Stomach (tissue), 9 donors: Measurements from ENCODE around the gene GPC5. TPM values are rescaled to one million over a fixed set of nuclear protein-coding genes. Genes with fewer than 3 reads are reported as not detected.

Source experiments
- DNase-seq, 2 donors: peaks; one replicate each; pipeline versions ENCODE4 v3.0.0 to v3.0.0-alpha.2; 2013 to 2019
- H3K27ac ChIP-seq, 5 donors: fragments of 200-600 bp in 4 of 5; sonication (generic) in 4 of 5; one replicate each; pipeline ENCODE4 v1.5.1; 2013 to 2019; ENCODE audit warnings: mild to moderate bottlenecking in 1 of 5, moderate library complexity in 1 of 5
- H3K27me3 ChIP-seq, 3 donors: fragments of 200-600 bp; sonication (generic); one replicate each; pipeline ENCODE4 v1.5.1; 2017 to 2019; ENCODE audit warnings: mixed run types in 1 of 3
- H3K36me3 ChIP-seq, 4 donors: fragments of 200-600 bp; sonication (generic); 1 replicate in 3 of 4; 2 replicates in 1 of 4; pipeline ENCODE4 v1.5.1; 2016 to 2019
- H3K4me1 ChIP-seq, 4 donors: fragments of 200-600 bp; sonication (generic); one replicate each; pipeline ENCODE4 v1.5.1; 2016 to 2019
- H3K4me3 ChIP-seq, 4 donors: fragments of 200-600 bp; sonication (generic) in 3 of 4; one replicate each; pipeline ENCODE4 v1.5.1; 2016 to 2019; ENCODE audit warnings: mild to moderate bottlenecking in 1 of 4
- H3K9me3 ChIP-seq, 4 donors: fragments of 200-600 bp; sonication (generic); one replicate each; pipeline ENCODE4 v1.5.1; 2016 to 2019
- CTCF ChIP-seq, 7 experiments: fragments of 450-650 bp in 4 of 7; fragments of 200-600 bp in 3 of 7; sonication (generic) in 3 of 7; IDR thresholded peaks; one replicate each; pipeline ENCODE4 v1.5.1; 2016 to 2019; ENCODE audit warnings: antibody characterized with exemption in 7 of 7, control low read depth in 2 of 7, mild to moderate bottlenecking in 1 of 7
- EP300 ChIP-seq: sonication (generic); formaldehyde crosslinking; IDR thresholded peaks from one replicate; pipeline ENCODE4 v1.6.1; 2017; ENCODE audit warnings: antibody characterized with exemption
- POLR2A ChIP-seq, 4 donors: fragments of 450-650 bp; IDR thresholded peaks; one replicate each; pipeline ENCODE4 v1.6.1; 2016; ENCODE audit warnings: antibody characterized with exemption in 4 of 4, control low read depth in 2 of 4, mild to moderate bottlenecking in 1 of 4, moderate library complexity in 1 of 4
- POLR2AphosphoS5 ChIP-seq, 3 donors: sonication (generic); formaldehyde crosslinking; IDR thresholded peaks; one replicate each; pipeline ENCODE4 v1.6.1; 2016; ENCODE audit warnings: antibody characterized with exemption in 3 of 3
- WGBS, 5 donors: extraction: QIAGEN DNeasy Blood & Tissue Kit in 3 of 5; methylation state at CpG; one replicate each; pipeline versions ENCODE4 v1.1.5 to v1.1.7; 2013 to 2018; 5-methylcytosine and 5-hydroxymethylcytosine counted together
- intact Hi-C: fragments of 100-400 bp; cut with DNase I; formaldehyde crosslinking; loops from one replicate; pipeline ENCODE4 v1.15.1; 2023; ENCODE audit warnings: low total_unique reads
- polyA plus RNA-seq, 3 donors: library from polyadenylated mRNA; stranded (reverse); fragments of 200-250 nt; gene quantifications; one replicate each; pipeline ENCODE4 v1.2.3, GENCODE V29; 2013
- total RNA-seq, 5 donors: library from RNA; depleted of rRNA; stranded (reverse); fragments of >200 nt; gene quantifications; one replicate each; pipeline versions ENCODE4 v1.1.0 to v1.2.3, GENCODE V29; 2014 to 2016
- donor health status: healthy with polysubstance abuse.
- donor health status: Bipolar disorder and iron deficiency.
- donor health status: healthy.

GPC5 gene
- total and polyA plus RNA-seq, 8 donors: 0.87 to 2.8 TPM; not detected in 6

GRCh38 chr13:91368101-91368500 lies 30.3 kb upstream of the GPC5 start:
- WGBS, 5 donors: 60 to 100% (median 95%) methylated on average over 1 of the region's 1 CpG
- Histone ChIP-seq H3K27me3 (peaks cover 0 to 3% (median 0%) of the 10 kb centered on the region in 3 donors), H3K36me3 (no peaks in the 10 kb centered on the region), H3K27ac (no peak overlapping the region), H3K9me3 (no peaks in the 10 kb centered on the region), H3K4me3 (no peak overlapping the region), H3K4me1 (no peaks in the 10 kb centered on the region)
- TF ChIP-seq EP300: no peak
- no peak for TF ChIP-seq CTCF (IDR thresholded peaks at IDR 0.05)
- TF ChIP-seq POLR2A (IDR thresholded peaks at IDR 0.05): no peak
- TF ChIP-seq POLR2AphosphoS5 (IDR thresholded peaks at IDR 0.05): no peak
- intact Hi-C loops: no loop called here
- no peak for DNase-seq

- H3K9me3 ChIP-seq: no peaks in the 10 kb centered on the region
- H3K4me3 ChIP-seq: no peak overlapping the region
- no peak for DNase-seq
- H3K27ac ChIP-seq: no peak overlapping the region
- H3K27me3 ChIP-seq: peaks cover 0 to 5% (median 0%) of the 10 kb centered on the region in 3 donors
- H3K36me3 ChIP-seq: no peaks in the 10 kb centered on the region
- H3K4me1 ChIP-seq: no peaks in the 10 kb centered on the region
- intact Hi-C loops: no loop called here
- no peak for TF ChIP-seq POLR2AphosphoS5 (IDR thresholded peaks at IDR 0.05)
- TF ChIP-seq CTCF (IDR thresholded peaks at IDR 0.05): no peak
- TF ChIP-seq POLR2A (IDR thresholded peaks at IDR 0.05): no peak
- TF ChIP-seq EP300: no peak
- 54 to 73% (median 58%) methylated on average over 3 of the region's 3 CpGs for WGBS, 5 donors
These were observed 29.6 kb upstream of the GPC5 start for GRCh38 chr13:91368676-91369440.

- Histone ChIP-seq H3K9me3 (no peaks in the 10 kb centered on the region), H3K27ac (no peak overlapping the region), H3K4me3 (no peak overlapping the region), H3K36me3 (no peaks in the 10 kb centered on the region), H3K27me3 (peaks cover 0 to 5% (median 0%) of the 10 kb centered on the region in 3 donors), H3K4me1 (no peaks in the 10 kb centered on the region)
- DNase-seq: no peak
- TF ChIP-seq POLR2A (IDR thresholded peaks at IDR 0.05): no peak
- intact Hi-C loops: no loop called here
- 10 to 29% (median 27%) methylated on average over 3 of the region's 3 CpGs for WGBS, 5 donors
These were observed 29.0 kb upstream of the GPC5 start for GRCh38 chr13:91369441-91369831.

- DNase-seq: no peak
- WGBS, 5 donors: 81 to 97% (median 92%) methylated on average over 2 of the region's 2 CpGs
- no peak for TF ChIP-seq POLR2A (IDR thresholded peaks at IDR 0.05)
- TF ChIP-seq EP300: no peak
- TF ChIP-seq POLR2AphosphoS5 (IDR thresholded peaks at IDR 0.05): no peak
- no peak for TF ChIP-seq CTCF (IDR thresholded peaks at IDR 0.05)
- peaks cover 0 to 5% (median 0%) of the 10 kb centered on the region in 3 donors for H3K27me3 ChIP-seq
- intact Hi-C loops: no loop called here
- no peaks in the 10 kb centered on the region for H3K4me1 ChIP-seq
- H3K36me3 ChIP-seq: no peaks in the 10 kb centered on the region
- H3K4me3 ChIP-seq: no peak overlapping the region
- H3K9me3 ChIP-seq: no peaks in the 10 kb centered on the region
- no peak overlapping the region for H3K27ac ChIP-seq
These were observed 27.9 kb upstream of the GPC5 start for GRCh38 chr13:91370501-91370900.

- H3K4me3 ChIP-seq: no peak overlapping the region
- no peaks in the 10 kb centered on the region for H3K9me3 ChIP-seq
- H3K36me3 ChIP-seq: no peaks in the 10 kb centered on the region
- H3K27me3 ChIP-seq: peaks cover 0 to 5% (median 0%) of the 10 kb centered on the region in 3 donors
- WGBS, 5 donors: 61 to 70% (median 64%) methylated on average over 3 of the region's 3 CpGs
- no peak for TF ChIP-seq CTCF (IDR thresholded peaks at IDR 0.05)
- no peak for TF ChIP-seq POLR2AphosphoS5 (IDR thresholded peaks at IDR 0.05)
- TF ChIP-seq POLR2A (IDR thresholded peaks at IDR 0.05): no peak
- no peak for TF ChIP-seq EP300
- H3K27ac ChIP-seq: no peak overlapping the region
- H3K4me1 ChIP-seq: no peaks in the 10 kb centered on the region
- DNase-seq: no peak
- intact Hi-C loops: no loop called here
These were observed 25.5 kb upstream of the GPC5 start for GRCh38 chr13:91372911-91373310.
